Measurements from ENCODE around the gene IKBIP. TPM values are rescaled to one million over a fixed set of nuclear protein-coding genes. Genes with fewer than 3 reads are reported as not detected.

The IKBIP gene
- total and polyA plus RNA-seq, 2 donors (not counting 1 experiment from before 2014, with no cell fraction given), result 1.7 to 12.0 TPM

DNA sequence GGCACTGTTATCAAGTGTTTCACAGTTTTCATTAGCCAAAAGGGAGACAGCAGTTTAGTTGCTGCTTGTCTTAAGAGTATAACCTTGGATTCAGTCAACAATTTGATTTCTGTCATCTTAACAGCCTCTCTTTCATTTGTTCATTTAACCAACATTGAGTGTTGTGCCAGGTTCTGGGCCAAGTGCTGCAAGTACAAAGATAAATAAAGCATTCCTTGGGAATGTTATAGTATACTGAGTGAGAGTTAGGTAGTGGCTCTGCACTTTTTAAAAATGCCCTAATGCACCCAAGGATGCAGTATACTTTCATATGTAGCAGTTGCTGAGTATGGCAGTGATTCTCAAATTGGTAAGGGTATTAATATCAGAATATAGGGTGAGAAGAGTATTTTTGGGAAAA lies 15.9 kb upstream of the IKBIP start:
- no peak overlapping the region for H3K27ac ChIP-seq (ENCODE audit: low read length in 2 of 2)
- H4K20me1 ChIP-seq (ENCODE audit: control insufficient read depth, insufficient read depth, low read length, poor library complexity, severe bottlenecking), result no peaks in the 10 kb centered on the region
- ATAC-seq (ENCODE audit: low read depth) (no peak), DNase-seq (no peak)
- TF ChIP-seq, protein P1, sequence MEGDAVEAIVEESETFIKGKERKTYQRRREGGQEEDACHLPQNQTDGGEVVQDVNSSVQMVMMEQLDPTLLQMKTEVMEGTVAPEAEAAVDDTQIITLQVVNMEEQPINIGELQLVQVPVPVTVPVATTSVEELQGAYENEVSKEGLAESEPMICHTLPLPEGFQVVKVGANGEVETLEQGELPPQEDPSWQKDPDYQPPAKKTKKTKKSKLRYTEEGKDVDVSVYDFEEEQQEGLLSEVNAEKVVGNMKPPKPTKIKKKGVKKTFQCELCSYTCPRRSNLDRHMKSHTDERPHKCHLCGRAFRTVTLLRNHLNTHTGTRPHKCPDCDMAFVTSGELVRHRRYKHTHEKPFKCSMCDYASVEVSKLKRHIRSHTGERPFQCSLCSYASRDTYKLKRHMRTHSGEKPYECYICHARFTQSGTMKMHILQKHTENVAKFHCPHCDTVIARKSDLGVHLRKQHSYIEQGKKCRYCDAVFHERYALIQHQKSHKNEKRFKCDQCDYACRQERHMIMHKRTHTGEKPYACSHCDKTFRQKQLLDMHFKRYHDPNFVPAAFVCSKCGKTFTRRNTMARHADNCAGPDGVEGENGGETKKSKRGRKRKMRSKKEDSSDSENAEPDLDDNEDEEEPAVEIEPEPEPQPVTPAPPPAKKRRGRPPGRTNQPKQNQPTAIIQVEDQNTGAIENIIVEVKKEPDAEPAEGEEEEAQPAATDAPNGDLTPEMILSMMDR (IDR thresholded peaks at IDR 0.05), result no peak
- no peak for TF ChIP-seq EZH2 (IDR thresholded peaks at IDR 0.05; ENCODE audit: borderline replicate concordance, insufficient read depth, low read depth, low read length, poor library complexity, severe bottlenecking)
- intact Hi-C loops (cut with micrococcal nuclease), result no loop called here
- Mint-ChIP-seq H3K27me3 (no peaks in the 10 kb centered on the region), H3K4me1 (no peaks in the 10 kb centered on the region), H3K27ac (no peak overlapping the region), H3K9me3 (ENCODE audit: insufficient read depth) (no peaks in the 10 kb centered on the region), H3K4me3 (no peak overlapping the region)
- H3K79me2 ChIP-seq (ENCODE audit: control insufficient read depth, insufficient read depth, low read length), result peaks cover 6% of the 10 kb centered on the region
- no peaks in the 10 kb centered on the region for H3K9me3 ChIP-seq (ENCODE audit: control extremely low read depth in 1 of 3, control insufficient read depth in 2 of 3, insufficient read depth in 1 of 3, low read length in 2 of 3)
- H3K4me2 ChIP-seq (replicated peaks; ENCODE audit: low read depth, low read length, poor library complexity, severe bottlenecking), result no peak overlapping the region
- POLR2A ChIA-PET, result no interaction called here
- no peak overlapping the region for H2AFZ ChIP-seq (ENCODE audit: insufficient read depth, low read depth, low read length, poor library complexity, severe bottlenecking)
- H3K27me3 ChIP-seq (replicated peaks in 1 of 4; ENCODE audit: control extremely low read depth in 1 of 4, control insufficient read depth in 3 of 4, insufficient read depth in 4 of 4, low read length in 3 of 4), result no peaks in the 10 kb centered on the region
- H3K36me3 ChIP-seq (replicated peaks in 1 of 2; ENCODE audit: control extremely low read depth in 1 of 2, control insufficient read depth in 1 of 2, extremely low read depth in 1 of 2, insufficient read depth in 2 of 2, low read length in 1 of 2), result peaks cover 11 to 67% of the 10 kb centered on the region in 2 experiments
- no peaks in the 10 kb centered on the region for H3K4me1 ChIP-seq (ENCODE audit: control insufficient read depth in 2 of 2, insufficient read depth in 2 of 2, low read length in 2 of 2)
- CTCF ChIA-PET, result no interaction called here
- H3K4me3 ChIP-seq (ENCODE audit: control extremely low read depth in 1 of 5, extremely low read depth in 1 of 5, insufficient read depth in 1 of 5, low read depth in 2 of 5, low read length in 4 of 5), result no peak overlapping the region
- no peak overlapping the region for H3K9ac ChIP-seq (ENCODE audit: low read length)

DNA sequence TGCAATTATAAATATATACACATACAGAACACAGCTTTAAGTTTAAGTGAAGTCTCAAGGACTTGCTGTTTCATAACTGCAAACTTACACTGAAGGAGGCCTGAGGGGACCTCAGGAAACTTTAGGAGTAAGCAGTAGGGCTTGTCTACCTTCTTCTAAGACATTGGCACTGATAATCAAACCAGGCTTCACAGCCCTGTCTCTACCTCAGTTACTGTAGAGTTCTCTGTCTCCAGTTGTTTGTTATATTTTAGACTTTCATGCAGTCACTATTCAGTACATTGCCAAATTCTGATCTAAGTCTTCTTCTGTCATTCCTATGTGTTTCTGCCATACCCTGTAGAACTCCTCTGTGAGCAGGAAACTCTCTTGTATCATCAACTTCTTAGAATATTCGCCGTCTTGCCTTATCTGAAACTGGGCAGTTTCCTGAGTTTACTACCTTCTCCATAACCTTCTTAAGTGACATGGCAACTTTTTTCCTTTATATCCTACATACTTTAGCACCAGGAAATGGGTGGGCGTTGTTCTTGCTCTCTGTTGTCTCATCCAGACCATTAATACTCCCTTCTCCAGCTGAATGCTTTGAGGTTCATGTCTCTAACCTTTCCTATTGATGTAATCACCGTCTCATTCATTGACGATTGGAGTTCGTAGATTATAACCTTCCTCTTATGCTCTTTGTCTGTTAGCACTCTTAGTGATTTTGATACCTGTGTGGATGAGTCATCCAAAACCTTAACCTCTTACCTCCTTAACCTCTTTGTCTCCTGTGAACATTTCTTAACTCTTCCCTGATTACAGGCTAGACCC lies 11.9 kb upstream of the IKBIP start:
- Mint-ChIP-seq H3K27ac (no peak overlapping the region), H3K4me3 (no peak overlapping the region), H3K27me3 (no peaks in the 10 kb centered on the region), H3K4me1 (peaks cover 1% of the 10 kb centered on the region), H3K9me3 (ENCODE audit: insufficient read depth) (no peaks in the 10 kb centered on the region)
- H3K27ac ChIP-seq (ENCODE audit: low read length in 2 of 2), result no peak overlapping the region
- ATAC-seq (ENCODE audit: low read depth) (no peak), DNase-seq (no peak)
- no peaks in the 10 kb centered on the region for H3K4me1 ChIP-seq (ENCODE audit: control insufficient read depth in 2 of 2, insufficient read depth in 2 of 2, low read length in 2 of 2)
- intact Hi-C loops (cut with micrococcal nuclease), result no loop called here
- H4K20me1 ChIP-seq (ENCODE audit: control insufficient read depth, insufficient read depth, low read length, poor library complexity, severe bottlenecking), result no peaks in the 10 kb centered on the region
- no peak overlapping the region for H3K4me2 ChIP-seq (replicated peaks; ENCODE audit: low read depth, low read length, poor library complexity, severe bottlenecking)
- no peaks in the 10 kb centered on the region for H3K27me3 ChIP-seq (replicated peaks in 1 of 4; ENCODE audit: control extremely low read depth in 1 of 4, control insufficient read depth in 3 of 4, insufficient read depth in 4 of 4, low read length in 3 of 4)
- H3K4me3 ChIP-seq (ENCODE audit: control extremely low read depth in 1 of 5, extremely low read depth in 1 of 5, insufficient read depth in 1 of 5, low read depth in 2 of 5, low read length in 4 of 5), result no peak overlapping the region
- no peak overlapping the region for H3K9ac ChIP-seq (ENCODE audit: low read length)
- ChIA-PET POLR2A (interaction anchor here (0.6 kb wide), 1 partner anchor 20 kb away, joined by 6 read pairs; no protein-coding TSS in a partner anchor), CTCF (interaction anchor here (1.0 kb wide), 1 partner anchor 124 kb away, joined by 3 read pairs; no protein-coding TSS in a partner anchor)
- H3K9me3 ChIP-seq (ENCODE audit: control extremely low read depth in 1 of 3, control insufficient read depth in 2 of 3, insufficient read depth in 1 of 3, low read length in 2 of 3), result no peaks in the 10 kb centered on the region
- WGBS (ENCODE audit: insufficient coverage), result 76% methylated on average over 3 of the region's 6 CpGs
- H3K36me3 ChIP-seq (replicated peaks in 1 of 2; ENCODE audit: control extremely low read depth in 1 of 2, control insufficient read depth in 1 of 2, extremely low read depth in 1 of 2, insufficient read depth in 2 of 2, low read length in 1 of 2), result peaks cover 11 to 44% of the 10 kb centered on the region in 2 experiments
- TF ChIP-seq, protein P1 (IDR thresholded peaks at IDR 0.05), result no peak
- no peak for TF ChIP-seq EZH2 (IDR thresholded peaks at IDR 0.05; ENCODE audit: borderline replicate concordance, insufficient read depth, low read depth, low read length, poor library complexity, severe bottlenecking)
- H2AFZ ChIP-seq (ENCODE audit: insufficient read depth, low read depth, low read length, poor library complexity, severe bottlenecking), result no peak overlapping the region
- peaks cover 6% of the 10 kb centered on the region for H3K79me2 ChIP-seq (ENCODE audit: control insufficient read depth, insufficient read depth, low read length)

Data from B cell (primary cell).